Measurements from ENCODE around the gene HBD.

GRCh38 chr11:5192738-5193137, 41.5 kb downstream of the HBD start:
- TF ChIP-seq EZH2 (IDR thresholded peaks at IDR 0.05; ENCODE audit: insufficient read depth, poor library complexity, severe bottlenecking), result no peak
- no peak for TF ChIP-seq EZH2phosphoT487 (IDR thresholded peaks at IDR 0.05; ENCODE audit: insufficient read depth, low read depth)
